ENCODE results near the gene GFPT2. TPM values are rescaled to one million over a fixed set of nuclear protein-coding genes. Genes with fewer than 3 reads are reported as not detected.

Gene GFPT2
- total RNA-seq, 1 donor from 2014 or later, result 17.6 TPM

DNA sequence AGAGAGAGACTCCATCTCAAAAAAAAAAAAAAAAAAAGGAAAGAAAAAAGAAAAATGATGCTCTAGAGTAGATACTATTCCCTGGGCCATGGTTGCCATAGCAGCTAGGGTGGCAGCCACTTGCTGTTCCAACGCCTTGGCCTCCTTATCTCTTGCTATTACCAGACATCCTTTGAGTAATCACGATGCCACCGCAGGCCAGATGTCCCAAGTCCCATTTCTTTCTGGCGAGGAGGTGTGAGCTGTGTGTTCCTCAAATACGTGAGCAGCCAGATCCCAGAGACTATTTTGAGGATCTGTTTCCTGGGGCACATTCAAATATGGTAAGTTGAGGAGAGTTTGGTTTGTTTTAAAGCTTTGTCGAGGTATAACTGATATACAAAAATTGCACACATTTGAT lies 23.4 kb upstream of the GFPT2 start:
- Mint-ChIP-seq H3K9me3 (no peaks in the 10 kb centered on the region), H3K4me1 (ENCODE audit: unreplicated experiment) (peaks cover 5% of the 10 kb centered on the region), H3K27me3 (no peaks in the 10 kb centered on the region), H3K27ac (no peak overlapping the region), H3K36me3 (no peaks in the 10 kb centered on the region), H3K4me3 (no peak overlapping the region)
- no peak for DNase-seq (ENCODE audit: extremely low spot score, unreplicated experiment)
- TF ChIP-seq, protein P1, sequence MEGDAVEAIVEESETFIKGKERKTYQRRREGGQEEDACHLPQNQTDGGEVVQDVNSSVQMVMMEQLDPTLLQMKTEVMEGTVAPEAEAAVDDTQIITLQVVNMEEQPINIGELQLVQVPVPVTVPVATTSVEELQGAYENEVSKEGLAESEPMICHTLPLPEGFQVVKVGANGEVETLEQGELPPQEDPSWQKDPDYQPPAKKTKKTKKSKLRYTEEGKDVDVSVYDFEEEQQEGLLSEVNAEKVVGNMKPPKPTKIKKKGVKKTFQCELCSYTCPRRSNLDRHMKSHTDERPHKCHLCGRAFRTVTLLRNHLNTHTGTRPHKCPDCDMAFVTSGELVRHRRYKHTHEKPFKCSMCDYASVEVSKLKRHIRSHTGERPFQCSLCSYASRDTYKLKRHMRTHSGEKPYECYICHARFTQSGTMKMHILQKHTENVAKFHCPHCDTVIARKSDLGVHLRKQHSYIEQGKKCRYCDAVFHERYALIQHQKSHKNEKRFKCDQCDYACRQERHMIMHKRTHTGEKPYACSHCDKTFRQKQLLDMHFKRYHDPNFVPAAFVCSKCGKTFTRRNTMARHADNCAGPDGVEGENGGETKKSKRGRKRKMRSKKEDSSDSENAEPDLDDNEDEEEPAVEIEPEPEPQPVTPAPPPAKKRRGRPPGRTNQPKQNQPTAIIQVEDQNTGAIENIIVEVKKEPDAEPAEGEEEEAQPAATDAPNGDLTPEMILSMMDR (conservative IDR thresholded peaks at IDR 0.05), result no peak

DNA sequence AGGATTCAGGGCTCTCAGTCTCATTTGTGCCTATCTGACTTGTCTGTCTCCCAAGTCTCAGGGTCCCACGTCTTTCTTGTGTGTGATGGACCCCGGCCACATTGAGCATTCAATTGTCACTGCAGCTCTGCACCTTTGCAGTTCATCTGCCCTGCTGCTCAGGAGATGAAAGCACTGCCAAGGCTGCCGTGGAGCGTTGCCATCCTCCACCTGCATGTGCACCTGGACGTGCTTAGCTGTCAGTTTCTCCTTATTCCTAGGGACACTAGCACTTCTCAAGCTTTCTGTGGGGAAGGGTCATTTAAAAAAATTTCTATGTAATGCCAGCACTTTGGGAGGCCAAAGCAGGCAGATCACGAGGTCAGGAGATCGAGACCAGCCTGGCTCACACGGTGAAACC lies 22.8 kb upstream of the GFPT2 start:
- no peaks in the 10 kb centered on the region for H3K36me3 Mint-ChIP-seq
- H3K4me3 Mint-ChIP-seq, result no peak overlapping the region
- no peaks in the 10 kb centered on the region for H3K9me3 Mint-ChIP-seq
- no peak overlapping the region for H3K27ac Mint-ChIP-seq
- TF ChIP-seq, protein P1 (conservative IDR thresholded peaks at IDR 0.05), result no peak
- DNase-seq (ENCODE audit: extremely low spot score, unreplicated experiment), result no peak
- no peaks in the 10 kb centered on the region for H3K27me3 Mint-ChIP-seq
- H3K4me1 Mint-ChIP-seq (ENCODE audit: unreplicated experiment), result no peaks in the 10 kb centered on the region

DNA sequence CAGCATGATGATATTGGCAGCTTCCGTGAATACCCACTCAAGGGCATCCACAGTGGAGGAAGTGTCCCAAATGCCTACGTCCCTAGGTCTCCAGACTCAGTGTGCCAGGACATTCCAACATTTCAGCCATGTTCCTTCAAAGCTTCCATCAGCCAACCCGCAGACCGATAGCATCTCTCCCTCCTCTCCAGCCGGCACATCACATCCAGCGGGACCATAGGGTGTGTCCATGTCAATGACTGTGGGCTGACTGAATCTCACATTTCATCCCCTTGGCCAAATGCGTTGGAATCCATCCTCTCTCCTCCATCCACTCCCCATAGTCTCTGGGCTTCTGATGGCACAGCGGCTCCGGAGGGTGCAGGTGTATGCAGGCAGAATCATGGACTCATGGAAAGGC lies 22.2 kb upstream of the GFPT2 start:
- Mint-ChIP-seq H3K27ac (no peak overlapping the region), H3K27me3 (no peaks in the 10 kb centered on the region), H3K4me1 (ENCODE audit: unreplicated experiment) (no peaks in the 10 kb centered on the region), H3K4me3 (no peak overlapping the region), H3K36me3 (no peaks in the 10 kb centered on the region), H3K9me3 (no peaks in the 10 kb centered on the region)
- DNase-seq (ENCODE audit: extremely low spot score, unreplicated experiment), result no peak
- TF ChIP-seq, protein P1 (conservative IDR thresholded peaks at IDR 0.05), result no peak

DNA sequence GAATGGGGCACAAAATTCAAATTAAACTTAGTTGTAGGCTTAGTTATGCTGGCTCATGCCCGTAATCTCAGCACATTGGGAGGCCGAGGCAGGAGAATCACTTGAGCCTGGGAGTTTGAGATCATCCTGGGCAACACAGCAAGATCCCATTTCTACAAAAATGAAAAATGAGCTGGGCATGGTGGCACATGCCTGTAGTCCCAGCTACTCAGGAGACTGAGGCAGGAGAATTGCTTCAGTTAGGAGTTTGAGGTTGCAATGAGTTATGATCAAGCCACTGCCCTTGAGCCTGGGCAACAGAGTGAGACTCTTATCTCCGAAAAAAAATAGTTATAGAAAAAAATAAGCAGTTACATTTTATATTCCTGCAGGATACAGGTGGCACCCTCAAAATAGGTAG lies 20.7 kb upstream of the GFPT2 start:
- TF ChIP-seq, protein P1 (conservative IDR thresholded peaks at IDR 0.05), result no peak
- H3K27ac Mint-ChIP-seq, result no peak overlapping the region
- no peaks in the 10 kb centered on the region for H3K27me3 Mint-ChIP-seq
- no peaks in the 10 kb centered on the region for H3K36me3 Mint-ChIP-seq
- H3K9me3 Mint-ChIP-seq, result no peaks in the 10 kb centered on the region
- DNase-seq (ENCODE audit: extremely low spot score, unreplicated experiment), result no peak
- H3K4me1 Mint-ChIP-seq (ENCODE audit: unreplicated experiment), result no peaks in the 10 kb centered on the region
- H3K4me3 Mint-ChIP-seq, result no peak overlapping the region

DNA sequence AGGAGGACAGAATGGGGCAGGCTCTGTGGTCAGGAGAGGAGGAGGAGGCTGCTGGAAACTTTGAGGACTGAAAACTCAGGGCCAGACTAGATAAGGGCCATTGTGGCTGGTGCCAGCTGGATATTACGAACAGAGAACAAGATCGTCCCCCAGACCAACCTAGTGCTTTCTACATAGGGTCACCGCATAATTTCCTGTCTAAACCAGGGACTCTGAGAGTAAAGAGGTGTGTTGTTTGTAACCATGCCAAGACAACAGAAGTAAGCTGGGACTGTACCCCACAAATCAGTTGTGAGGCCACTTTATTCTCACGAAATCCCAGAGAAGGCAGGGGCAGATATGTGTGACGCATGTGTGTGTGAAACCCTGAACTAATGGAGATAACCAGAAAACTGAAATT lies 20.3 kb upstream of the GFPT2 start:
- TF ChIP-seq, protein P1 (conservative IDR thresholded peaks at IDR 0.05), result no peak
- Mint-ChIP-seq H3K27me3 (no peaks in the 10 kb centered on the region), H3K4me3 (no peak overlapping the region), H3K36me3 (no peaks in the 10 kb centered on the region), H3K9me3 (no peaks in the 10 kb centered on the region), H3K27ac (no peak overlapping the region), H3K4me1 (ENCODE audit: unreplicated experiment) (no peaks in the 10 kb centered on the region)
- DNase-seq (ENCODE audit: extremely low spot score, unreplicated experiment), result no peak

DNA sequence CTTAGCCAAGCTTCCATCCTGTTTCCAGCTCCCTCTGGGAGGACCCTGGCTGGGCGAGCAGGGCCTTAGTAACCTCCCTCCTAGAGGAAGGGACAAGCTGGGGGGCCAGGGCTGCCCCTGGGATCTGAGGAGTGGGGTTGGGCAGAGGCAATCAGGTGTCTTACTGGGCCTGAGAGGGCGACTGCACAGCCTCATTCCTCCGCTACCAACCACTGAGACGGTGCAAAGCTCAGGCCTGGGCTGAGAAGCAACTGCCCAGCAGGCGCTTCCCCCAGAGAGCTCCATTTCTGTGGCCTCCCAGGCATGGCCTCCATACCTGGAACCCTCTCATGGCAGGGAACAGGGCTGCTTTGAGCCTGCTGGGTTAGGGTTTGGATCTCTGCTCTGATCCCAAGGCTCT lies 18.8 kb upstream of the GFPT2 start:
- Mint-ChIP-seq H3K27me3 (no peaks in the 10 kb centered on the region), H3K9me3 (no peaks in the 10 kb centered on the region), H3K36me3 (no peaks in the 10 kb centered on the region), H3K27ac (no peak overlapping the region), H3K4me1 (ENCODE audit: unreplicated experiment) (no peaks in the 10 kb centered on the region), H3K4me3 (no peak overlapping the region)
- no peak for DNase-seq (ENCODE audit: extremely low spot score, unreplicated experiment)
- TF ChIP-seq, protein P1 (conservative IDR thresholded peaks at IDR 0.05), result no peak

All from type B pancreatic cell (in vitro differentiated cells).